A673 (cell line): ENCODE results near the gene TNFSF12.

Experiments
- EZH2 ChIP-seq: fragments of 200-600 bp; sonication (generic); IDR thresholded peaks from 2 replicates; pipeline ENCODE4 v1.6.1; 2017; ENCODE audit warnings: borderline replicate concordance, low read depth, mild to moderate bottlenecking, mixed read lengths, antibody characterized with exemption, low read length; ENCODE audit not compliant: poor library complexity, severe bottlenecking
- TF ChIP-seq, protein P1 (sequence below): fragments of 300-800, 200-600 bp; sonication (generic); conservative IDR thresholded peaks from 2 replicates; pipeline ENCODE4 v1.5.1; 2017; ENCODE audit warnings: low read depth, mild to moderate bottlenecking, antibody characterized with exemption, low read length, moderate library complexity, mixed read lengths

DNA sequence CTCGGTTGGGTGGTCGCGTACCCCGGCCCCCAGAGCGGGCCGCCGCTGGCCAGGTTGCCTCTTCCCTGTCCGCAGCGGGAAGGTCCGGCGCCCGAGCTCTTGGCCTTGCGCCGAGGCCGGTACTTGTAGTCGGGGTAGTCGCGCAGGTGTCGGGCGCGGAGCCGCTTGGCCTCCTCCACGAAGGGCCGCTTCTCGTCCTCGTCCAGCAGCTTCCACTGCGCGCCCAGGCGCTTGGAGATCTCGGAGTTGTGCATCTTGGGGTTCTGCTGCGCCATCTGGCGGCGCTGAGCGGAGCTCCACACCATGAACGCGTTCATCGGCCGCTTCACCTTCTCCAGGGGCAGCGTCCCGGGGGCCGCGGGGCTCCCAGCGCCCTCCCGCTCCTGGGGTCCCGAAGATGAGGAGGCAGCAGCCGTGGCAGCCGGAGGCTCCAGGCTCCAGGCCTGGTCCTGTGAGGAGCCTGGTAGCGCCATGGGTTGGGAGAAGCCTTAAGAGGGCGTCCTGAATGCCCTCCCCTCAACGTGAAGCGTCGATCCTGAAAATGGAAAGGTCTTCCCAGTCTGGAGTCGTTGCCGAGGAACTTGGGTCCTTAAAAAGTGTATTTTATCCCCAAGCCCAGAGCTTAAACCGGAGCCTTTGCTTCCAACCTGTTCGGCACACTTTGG lies 40.5 kb downstream of the TNFSF12 start:
- TF ChIP-seq, protein P1, sequence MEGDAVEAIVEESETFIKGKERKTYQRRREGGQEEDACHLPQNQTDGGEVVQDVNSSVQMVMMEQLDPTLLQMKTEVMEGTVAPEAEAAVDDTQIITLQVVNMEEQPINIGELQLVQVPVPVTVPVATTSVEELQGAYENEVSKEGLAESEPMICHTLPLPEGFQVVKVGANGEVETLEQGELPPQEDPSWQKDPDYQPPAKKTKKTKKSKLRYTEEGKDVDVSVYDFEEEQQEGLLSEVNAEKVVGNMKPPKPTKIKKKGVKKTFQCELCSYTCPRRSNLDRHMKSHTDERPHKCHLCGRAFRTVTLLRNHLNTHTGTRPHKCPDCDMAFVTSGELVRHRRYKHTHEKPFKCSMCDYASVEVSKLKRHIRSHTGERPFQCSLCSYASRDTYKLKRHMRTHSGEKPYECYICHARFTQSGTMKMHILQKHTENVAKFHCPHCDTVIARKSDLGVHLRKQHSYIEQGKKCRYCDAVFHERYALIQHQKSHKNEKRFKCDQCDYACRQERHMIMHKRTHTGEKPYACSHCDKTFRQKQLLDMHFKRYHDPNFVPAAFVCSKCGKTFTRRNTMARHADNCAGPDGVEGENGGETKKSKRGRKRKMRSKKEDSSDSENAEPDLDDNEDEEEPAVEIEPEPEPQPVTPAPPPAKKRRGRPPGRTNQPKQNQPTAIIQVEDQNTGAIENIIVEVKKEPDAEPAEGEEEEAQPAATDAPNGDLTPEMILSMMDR = peak; percentile 94
- TF ChIP-seq EZH2 = no peak
